ENCODE results near the gene SDC1. TPM values are rescaled to one million over a fixed set of nuclear protein-coding genes. Genes with fewer than 3 reads are reported as not detected.
A peak's percentile ranks its signal among the peaks of the same experiment; 100 is the strongest.

The SDC1 gene
- total RNA-seq, 1 donor from 2014 or later, result 0.98 TPM

DNA sequence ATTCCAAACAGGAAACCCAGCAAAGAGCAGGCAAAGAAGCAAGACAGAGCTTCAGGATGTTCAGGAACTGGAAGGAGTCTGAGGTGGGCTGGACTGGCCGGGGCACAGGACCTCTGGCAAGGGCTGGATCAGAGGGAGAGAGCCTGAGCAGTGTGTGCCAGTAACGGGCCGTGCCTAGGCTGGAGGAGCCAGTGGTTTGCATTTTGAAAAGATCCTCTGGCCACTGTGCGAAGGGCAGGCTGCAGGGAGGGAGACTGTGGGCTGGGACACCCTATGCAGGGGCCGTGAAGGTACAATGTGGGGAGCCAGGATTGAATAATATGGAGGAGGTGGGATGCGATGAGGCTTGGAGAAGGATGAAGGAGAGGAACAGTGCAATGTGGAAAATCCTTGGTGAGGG, 6.2 kb upstream of the SDC1 start:
- intact Hi-C loops (cut with DNase I), result no loop called here
- ATAC-seq (no peak), DNase-seq (ENCODE audit: low spot score) (no peak)

DNA sequence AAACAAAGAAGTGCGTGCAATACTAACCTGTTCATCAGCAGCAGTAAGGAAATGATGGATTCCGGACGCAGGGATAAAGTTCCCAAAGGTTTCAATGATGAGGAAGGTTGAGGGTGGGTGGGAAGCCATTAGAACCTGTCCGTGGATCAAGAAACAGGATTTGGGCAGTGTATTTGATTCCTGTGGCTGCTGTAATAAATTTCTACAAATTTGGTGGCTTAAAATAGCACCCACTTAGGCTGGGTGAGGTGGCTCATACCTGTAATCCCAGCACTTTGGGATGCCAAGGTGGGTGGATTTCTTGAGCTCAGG, 5.1 kb upstream of the SDC1 start:
- ATAC-seq (no peak), DNase-seq (ENCODE audit: low spot score) (no peak)
- intact Hi-C loops (cut with DNase I), result no loop called here

DNA sequence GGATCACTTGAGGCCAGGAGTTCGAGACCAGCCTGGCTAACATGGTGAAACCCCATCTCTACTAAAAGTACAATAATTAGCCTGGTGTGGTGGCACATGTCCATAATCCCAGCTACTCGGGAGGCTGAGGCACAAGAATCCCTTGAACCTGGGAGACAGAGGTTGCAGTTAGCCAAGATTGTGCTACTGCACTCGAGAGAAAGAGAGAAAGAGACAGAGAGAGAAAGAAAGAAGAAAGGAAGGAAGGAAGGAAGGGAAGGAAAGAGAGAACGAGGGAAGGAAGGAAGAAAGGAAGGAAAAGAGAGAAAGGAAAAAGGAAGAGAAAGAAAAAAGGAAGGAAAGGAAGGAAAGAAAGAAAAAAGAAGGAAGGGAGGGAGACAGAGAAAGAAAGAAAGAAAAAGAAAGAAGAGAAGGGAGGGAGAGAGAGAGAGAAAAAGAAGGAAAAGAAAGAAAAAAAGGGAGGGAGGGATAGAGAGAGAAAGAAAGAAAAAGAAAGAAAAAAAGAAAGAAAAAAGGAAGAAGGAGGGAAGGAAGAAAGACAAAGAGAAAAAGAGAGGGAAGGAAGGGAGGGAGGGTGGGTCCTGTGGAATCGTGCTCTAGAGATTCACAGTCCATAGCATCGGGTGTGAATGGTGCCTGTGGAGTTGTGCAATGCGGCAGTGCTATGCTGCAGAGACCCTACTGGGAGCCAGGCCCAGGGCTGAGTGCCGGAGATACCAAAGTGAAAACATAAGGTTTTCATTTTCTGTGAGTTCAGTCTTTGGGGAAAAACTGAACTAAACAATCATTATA, 4.6 kb upstream of the SDC1 start:
- no peak for DNase-seq (ENCODE audit: low spot score)
- intact Hi-C loops (cut with DNase I), result no loop called here
- peak; percentile 73 for ATAC-seq

DNA sequence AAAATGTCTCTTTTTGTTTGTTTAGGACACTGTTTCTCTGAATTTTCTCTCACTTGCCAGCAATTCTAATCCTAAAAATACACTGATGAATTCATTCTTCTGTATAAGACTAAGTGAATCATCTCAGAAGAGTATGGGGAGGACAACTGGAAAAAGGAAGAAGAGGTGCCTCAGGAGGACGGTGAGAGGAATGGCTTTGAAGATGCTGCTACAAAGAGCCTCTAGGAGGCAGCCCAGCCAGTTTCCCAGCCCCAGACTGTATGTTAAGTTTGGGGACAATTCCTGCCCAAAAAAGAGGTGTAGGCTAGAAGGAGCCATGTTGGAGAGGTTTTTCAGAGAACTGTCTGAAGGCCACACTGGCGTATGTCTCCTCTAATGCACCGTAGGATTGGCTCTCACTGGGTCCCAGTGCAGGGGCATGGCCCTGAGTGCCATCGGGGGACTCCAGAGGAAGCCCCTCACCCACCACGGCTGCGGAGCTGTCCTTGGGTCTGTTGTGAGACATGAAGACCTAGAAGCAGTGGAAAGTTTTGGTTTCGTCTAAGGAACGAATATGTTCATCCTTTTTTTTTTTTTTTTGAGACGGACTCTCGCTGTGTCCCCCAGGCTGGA, 3.1 kb upstream of the SDC1 start:
- ATAC-seq, result no peak
- no peak for DNase-seq (ENCODE audit: low spot score)
- intact Hi-C loops (cut with DNase I), result no loop called here

DNA sequence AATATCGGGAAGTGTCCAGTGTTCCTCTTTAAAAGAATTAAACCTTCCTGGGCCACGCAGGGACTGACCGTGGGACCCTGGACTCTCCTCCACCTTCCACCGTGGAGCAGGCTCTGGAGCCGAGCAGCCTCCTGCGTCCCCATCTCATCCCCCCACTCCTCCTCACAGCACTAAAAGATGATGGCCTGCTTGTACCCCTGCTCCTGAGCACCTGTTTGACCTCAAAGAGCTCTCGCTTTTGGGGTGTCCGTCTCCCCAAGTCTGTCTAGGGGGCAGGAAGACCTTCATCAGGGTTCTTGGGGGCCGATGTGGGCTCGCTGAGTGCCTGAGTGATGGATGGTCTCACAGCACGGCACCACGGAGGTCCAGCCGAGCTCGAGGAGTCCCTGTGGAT, 1.2 kb upstream of the SDC1 start:
- intact Hi-C loops (cut with DNase I), result no loop called here
- no peak for ATAC-seq
- DNase-seq (ENCODE audit: low spot score), result peak; percentile 36

DNA sequence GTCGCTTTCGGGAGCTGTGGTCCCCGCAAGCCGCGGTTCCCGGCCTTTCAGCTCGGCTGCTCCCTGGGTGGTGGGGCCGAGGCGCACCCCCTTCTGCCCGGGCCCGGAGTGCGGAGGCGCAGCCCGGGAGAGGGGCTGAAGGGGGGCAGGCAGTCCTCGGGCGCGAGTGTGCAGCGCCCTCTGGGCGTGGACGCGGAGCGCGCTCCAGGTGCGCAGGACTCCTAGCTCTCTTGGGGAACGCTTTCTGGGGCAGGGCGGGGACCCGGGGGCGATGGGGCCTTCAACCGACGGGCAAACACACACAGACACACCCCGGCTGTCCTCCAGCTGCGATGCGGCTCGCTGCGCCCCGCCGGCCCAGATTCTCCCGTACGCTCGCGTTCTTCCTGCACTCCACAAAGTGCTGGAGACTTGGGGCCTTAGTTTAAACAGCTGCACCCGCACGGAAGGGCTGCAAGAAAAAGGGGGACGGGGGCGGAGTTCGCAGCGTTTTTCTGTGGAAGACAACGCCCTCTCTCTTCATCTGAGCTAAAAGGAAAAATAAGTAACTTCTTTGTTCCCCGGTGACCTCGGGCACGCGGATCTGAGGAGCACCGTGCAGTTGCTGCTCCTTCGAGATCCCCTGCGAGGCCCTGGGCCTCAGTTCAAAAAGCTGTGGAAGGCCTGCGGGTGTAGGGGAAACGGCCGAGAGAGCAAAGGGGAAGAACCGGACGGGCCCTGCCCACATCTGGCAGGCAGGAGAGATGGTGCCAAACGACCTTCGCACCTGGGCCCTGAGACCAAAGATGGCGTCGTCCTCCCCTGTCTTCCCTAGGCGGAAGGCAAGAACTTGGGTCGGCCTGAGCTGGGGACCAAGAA, 593 bp upstream of the SDC1 start:
- intact Hi-C loops (cut with DNase I), result no loop called here
- ATAC-seq, result peak; percentile 78
- DNase-seq (ENCODE audit: low spot score), result peak; percentile 67

DNA sequence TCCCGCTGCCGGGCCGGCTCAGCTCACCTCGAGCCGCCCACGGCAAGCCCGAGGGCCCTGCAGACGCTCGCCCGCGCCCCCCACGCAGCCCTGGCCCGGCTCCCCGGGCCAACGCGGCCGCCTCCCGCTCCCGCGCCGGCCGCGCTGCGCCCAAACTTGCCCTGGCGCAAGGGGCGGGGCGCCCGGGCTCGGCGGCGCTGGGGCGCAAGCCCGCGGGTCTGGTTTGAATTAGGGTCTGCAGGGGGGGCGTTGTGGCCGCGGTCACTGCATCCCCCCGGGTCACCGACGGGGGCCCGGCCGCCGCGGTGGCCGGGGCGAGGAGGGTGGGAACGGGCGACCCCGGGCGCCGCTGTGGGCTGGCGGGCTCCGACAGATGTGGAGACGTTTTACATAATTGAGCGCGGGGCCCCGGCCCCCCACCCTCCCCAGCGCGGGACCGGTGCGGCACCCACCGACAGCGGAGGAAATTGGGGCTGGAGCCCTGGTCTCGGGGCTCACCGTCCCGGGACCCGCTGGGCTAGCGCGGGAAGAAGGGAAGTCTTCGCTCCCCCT, 690 bp downstream of the SDC1 start:
- intact Hi-C loops (cut with DNase I), result no loop called here
- DNase-seq (ENCODE audit: low spot score) (no peak), ATAC-seq (no peak)

DNA sequence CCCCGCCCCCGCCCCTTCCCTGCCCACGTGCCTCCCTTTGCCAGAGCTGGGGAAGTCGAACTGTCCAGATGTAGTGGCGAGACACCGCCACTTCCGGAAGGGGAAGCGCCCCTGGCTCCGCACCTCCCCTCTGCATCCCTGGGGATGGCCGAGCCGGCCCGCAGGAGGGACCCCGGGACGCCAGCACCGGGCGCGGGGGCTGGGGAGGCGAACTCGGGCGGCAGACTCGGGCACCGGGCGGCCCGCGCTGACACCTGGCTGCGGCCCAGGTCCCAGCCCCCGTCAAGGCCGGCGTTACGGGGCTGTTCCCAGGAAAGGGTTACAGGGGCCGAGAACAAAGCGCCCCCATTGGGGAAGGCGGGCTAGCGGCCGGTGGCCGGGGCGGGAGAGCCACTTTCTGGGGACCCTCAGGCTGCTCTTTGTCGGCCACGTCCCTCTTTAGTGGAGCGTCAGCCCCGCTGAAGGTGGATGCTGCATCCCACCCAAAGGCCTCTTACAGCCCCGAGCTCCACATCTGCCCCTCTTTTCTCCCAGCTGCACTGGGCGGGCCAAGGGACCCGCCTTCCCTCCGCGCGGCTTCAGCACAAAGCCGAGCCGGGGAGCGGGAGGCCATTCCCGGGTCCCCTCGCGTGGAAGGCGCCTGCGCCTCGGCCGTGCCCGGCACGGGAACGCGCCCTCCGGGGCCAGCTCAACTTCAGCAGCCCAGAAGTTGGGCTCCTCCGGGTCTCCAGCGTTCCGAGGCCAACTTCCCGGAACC, 1.3 kb downstream of the SDC1 start:
- DNase-seq (ENCODE audit: low spot score) (peak; percentile 64), ATAC-seq (peak; percentile 53)
- intact Hi-C loops (cut with DNase I), result no loop called here

DNA sequence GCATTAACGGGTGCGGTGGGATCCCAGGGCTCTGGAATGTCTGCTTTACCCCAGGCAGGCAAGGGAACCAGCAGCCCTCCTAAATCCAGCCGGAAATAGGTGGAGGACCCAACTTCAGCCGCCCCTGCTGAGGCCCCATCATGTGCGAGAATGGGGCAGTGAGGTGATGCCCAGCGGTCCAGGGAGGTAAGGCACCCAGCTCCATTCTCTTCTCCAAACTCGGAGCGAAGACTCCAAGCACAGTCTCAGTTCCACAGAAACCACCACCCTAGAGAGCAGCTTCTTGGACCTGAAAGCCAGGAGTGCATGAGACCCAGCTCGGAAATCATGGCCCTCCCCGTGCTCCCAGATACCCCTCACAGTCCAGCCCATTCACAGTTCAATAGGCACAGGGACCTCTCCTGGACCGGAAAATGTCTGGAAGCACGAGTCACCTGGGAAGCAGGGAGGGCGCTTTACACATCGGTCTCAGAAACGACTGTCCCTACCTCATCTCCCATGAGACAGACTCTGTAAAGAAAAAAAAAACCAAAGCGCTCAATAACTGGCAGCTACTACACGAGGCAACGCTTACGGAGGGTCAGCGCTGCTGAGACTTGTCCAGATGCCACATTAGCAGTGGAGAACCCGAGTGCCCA, 2.0 kb downstream of the SDC1 start:
- no peak for DNase-seq (ENCODE audit: low spot score)
- ATAC-seq, result no peak
- intact Hi-C loops (cut with DNase I), result no loop called here

DNA sequence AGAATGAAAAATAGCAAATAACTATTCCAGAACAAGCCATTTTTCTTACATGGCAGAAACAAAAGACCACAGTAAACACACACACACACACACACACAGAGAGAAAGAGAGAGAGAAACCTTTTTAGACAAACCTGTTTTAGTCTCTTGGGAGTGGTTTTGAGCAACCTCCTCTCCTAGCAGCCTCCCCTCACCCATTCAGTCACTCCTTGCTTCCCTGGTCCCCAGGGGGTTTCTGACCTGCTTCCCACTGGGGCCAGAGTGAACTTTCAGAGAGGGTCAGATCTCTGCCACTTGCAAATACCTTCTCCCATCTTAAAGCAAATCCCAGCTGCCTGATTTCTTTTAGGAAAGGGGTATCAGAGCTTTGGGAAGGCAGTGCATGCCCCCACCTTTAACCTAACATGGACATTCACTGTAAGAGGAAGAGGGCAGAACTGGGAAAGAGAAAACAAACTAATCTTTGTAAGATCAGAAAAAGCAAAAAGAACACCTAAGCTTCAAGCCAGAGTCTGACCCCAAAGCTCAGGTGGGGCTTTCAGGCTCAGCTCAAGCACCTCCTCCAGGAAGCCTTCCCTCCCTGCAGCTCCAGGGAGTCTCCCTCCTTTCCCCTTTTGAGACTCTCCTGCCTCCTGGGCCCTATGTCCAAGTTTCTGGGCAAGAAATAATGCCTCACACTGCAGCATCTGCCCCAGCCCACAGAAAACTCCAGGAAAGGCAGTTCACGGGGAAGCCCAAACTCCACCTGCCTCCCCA, 2.7 kb downstream of the SDC1 start:
- ATAC-seq (no peak), DNase-seq (ENCODE audit: low spot score) (no peak)
- intact Hi-C loops (cut with DNase I), result no loop called here

DNA sequence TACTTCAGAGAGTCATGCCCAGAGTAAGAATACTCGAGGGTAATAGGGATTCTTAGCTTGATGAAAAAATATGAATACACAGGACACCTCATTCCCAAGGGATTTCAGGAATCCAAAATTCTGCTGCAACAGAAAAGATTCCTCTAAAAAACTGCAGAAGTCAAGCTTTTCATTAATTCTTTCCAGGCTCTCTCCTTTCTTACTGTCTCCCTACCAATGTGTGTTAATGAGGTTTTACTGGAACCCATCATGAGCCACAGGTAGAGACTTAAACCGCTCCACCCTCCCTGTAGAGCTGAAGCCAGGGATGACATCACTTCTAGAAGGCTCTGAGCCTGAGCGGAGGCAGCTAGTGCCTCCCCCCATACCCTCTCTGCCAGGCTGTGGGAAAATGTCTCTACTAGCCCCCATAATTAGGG, 3.4 kb downstream of the SDC1 start:
- intact Hi-C loops (cut with DNase I), result no loop called here
- ATAC-seq (no peak), DNase-seq (ENCODE audit: low spot score) (no peak)

DNA sequence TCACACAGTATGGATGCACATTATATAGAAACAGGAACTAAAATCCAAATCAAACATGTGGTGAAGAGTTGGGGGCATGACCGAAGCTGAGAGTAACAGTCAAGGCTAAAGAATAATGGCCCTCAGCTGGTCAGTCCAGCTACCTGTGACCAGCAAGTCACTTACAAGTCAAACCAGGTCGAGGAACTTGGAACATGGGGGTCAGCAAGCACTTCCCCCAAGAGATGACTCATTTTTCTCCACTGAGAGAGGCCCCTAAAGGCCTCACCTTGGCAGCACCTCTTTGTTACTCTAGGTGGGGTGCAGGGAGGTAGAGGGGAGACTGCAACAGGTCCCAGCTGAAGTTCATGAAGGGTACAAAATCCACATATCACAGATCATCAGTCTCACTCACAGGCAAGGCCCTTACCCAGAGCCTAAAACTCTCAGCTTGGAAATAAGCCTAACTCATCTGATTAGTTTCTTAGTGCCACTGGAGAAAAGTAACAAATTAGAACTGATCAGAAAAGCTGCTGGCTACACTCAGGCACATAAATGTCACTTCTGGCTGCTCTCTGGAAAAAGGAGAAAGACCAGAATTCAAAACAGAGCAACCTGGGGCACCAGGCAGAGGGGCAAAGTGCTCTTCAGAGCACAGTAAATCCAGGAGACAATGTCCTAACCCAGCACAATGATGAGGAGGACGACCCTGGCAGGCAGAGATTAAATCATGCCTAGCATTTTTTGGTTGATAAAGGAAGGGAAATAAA, 4.0 kb downstream of the SDC1 start:
- DNase-seq (ENCODE audit: low spot score) (no peak), ATAC-seq (no peak)
- intact Hi-C loops (cut with DNase I), result no loop called here

DNA sequence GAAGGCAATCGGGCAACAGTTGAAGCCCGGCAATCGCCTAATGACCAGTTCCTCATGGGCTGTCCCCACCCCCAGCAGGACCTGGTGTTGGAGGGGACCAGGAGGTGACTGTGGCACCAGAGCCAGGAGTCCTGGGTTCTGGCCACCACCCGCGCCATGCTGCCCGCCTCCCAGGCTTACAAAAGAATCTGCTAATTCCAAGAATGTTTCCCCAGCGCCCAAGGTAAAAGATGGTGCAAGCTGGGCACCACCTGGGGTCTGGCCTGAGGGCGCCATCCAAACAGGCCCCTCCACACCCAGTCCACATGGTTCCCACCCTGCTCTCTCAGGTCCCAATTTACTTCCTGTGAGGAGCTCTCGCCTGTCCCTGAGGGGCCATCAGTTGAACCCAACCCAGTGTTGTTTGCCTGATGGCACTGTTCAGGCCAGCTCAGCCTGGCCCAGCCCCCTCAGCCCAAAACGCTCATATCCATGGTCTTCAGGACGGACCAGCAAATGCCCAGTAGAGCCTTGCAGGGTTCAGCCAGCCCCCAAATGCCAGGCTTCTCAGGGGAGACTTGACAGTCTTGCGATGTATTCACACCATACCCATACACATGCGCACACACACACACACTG, 5.1 kb downstream of the SDC1 start:
- intact Hi-C loops (cut with DNase I), result no loop called here
- DNase-seq (ENCODE audit: low spot score) (no peak), ATAC-seq (no peak)

DNA sequence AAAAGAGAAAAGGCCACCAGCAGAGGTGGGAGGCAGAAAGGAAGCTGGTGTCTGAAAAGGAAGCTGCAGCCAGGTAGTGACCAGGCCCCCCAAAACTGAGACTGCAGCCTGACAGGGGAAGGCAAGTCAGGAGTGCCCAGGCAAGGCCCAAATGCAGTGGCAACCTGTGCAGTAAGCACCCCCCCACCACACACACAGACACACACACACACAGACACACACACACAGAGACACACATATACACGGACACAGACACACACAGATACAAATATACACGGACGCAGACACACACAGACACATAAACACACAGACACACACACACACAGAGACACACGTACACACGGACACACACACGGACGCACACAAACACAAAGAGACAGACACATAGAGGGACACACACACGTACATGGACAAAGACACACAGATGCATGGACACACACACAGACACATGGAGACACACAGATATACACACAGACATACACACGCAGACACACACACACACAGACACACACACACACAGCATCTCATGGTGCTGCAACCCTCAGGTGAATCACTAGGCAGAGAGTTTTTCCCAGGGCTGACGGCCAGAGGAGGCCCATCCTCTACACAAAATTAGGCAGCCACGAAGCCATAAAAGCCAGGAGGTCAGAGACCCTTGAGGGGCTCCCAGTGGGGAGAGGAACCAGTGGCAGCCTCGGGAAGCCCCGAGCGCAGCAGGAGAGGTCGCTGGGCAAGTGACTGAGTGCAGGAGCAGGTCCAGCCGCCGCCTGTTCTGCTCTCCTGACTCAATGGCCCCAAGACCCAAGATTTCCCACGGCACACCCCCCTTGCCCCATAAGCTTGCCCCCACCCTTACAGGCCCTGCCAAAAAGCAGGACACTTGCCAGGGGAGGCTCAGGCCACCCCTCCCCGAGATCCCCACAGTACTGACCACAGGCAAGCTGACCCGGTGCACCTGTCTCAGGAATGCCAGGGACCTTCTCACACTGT, 6.3 kb downstream of the SDC1 start:
- intact Hi-C loops (cut with DNase I), result no loop called here

DNA sequence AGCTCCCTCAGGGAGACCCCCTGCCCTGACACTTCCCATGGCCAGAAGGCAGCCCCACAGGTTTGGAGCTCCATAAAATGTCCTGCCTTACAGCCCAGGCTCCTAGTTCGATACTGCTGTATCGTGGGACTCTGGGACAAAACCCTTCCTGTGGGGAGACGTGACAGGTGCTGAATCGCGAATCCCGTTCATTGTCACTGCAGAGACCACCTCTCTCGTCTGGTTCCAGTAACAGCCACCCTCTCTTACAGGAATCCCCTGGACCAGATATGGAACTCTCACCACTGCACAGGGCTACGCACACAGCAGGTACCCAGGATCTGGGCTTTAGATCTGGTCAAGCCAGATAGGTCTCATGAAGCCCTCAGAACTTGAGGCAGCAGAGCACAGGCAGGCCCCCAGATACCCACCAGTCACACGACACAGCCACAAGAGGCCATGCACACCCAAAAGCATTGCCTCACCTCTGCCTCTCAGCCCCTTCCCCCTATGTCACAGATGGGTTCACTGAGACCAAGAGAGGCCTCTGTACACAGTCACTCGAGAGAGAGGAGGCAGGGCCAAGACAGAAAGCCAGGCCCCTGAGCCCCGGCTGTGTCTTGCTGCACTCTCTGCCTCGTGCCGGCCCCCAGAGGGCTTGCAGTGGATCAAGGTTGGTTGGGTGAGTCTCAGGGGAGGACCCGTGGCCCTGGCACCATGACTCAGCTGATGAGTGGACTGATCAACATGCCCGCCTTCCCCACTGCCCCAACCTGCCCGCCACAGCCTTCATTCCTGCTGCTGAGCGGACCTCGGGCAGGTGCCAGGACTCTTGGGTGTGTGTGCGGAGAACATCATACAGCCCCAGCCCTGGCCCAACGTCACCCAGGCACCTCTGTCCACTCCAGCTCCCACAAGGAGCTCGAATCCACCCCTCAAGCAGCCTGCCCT, 7.6 kb downstream of the SDC1 start:
- no peak for DNase-seq (ENCODE audit: low spot score)

More for the DNA sequence above, 6.3 kb downstream of the SDC1 start:
- DNase-seq (ENCODE audit: low spot score) (no peak), ATAC-seq (no peak)

More for the DNA sequence above, 7.6 kb downstream of the SDC1 start:
- no peak for ATAC-seq
- intact Hi-C loops (cut with DNase I), result no loop called here

Measured in sciatic nerve (tissue), 2 donors.